H1 (cell line): ENCODE measurements around the gene CD69. TPM values are rescaled to one million over a fixed set of nuclear protein-coding genes. Genes with fewer than 3 reads are reported as not detected.

ENCODE experiments used
- CTCF ChIA-PET: fragments of 300-600 bp; sonication (Branson Sonifier 250); formaldehyde crosslinking; loops from one replicate; lab custom pipeline; 2021; ENCODE audit not compliant: partially characterized antibody; lab: Charles Lee
- POLR2A ChIA-PET: fragments of 300-600 bp; sonication (Branson Sonifier 250); formaldehyde crosslinking; loops from one replicate; lab custom pipeline; 2021; ENCODE audit warnings: inconsistent platforms; ENCODE audit not compliant: partially characterized antibody; lab: Charles Lee
- DNase-seq, 2 experiments: peaks; one replicate each; pipeline versions ENCODE4 v3.0.0 to v3.0.0-alpha.2; 2010 to 2022; ENCODE audit warnings: low spot score in 2 of 2, low read depth in 1 of 2, mixed read lengths in 1 of 2
- FAIRE-seq: peaks from 2 replicates; lab custom pipeline; 2011; peaks lifted over from hg19 to GRCh38; lab: Jason Lieb, UNC
- H2AFZ ChIP-seq: 2 replicates; pipeline ENCODE4 v1.8.1; 2012; ENCODE audit warnings: low read length, inconsistent platforms
- H2AK5ac ChIP-seq: 2 replicates; pipeline ENCODE4 v1.6.1; 2013; ENCODE audit warnings: low read depth, low read length
- H2BK120ac ChIP-seq: replicated peaks from 2 replicates; pipeline ENCODE3; 2013; ENCODE audit warnings: low read depth, low read length, inconsistent platforms
- H2BK12ac ChIP-seq: 2 replicates; pipeline ENCODE4 v1.6.1; 2013; ENCODE audit warnings: low read depth, low read length
- H2BK15ac ChIP-seq: 2 replicates; pipeline ENCODE4 v1.6.1; 2013; ENCODE audit warnings: low read length
- H2BK20ac ChIP-seq: 2 replicates; pipeline ENCODE4 v1.6.1; 2013; ENCODE audit warnings: low read length
- H2BK5ac ChIP-seq: 2 replicates; pipeline ENCODE4 v1.6.1; 2013; ENCODE audit warnings: low read depth, low read length
- H3K14ac ChIP-seq: 2 replicates; pipeline ENCODE4 v1.6.1; 2013; ENCODE audit warnings: inconsistent platforms; ENCODE audit not compliant: insufficient read length
- H3K18ac ChIP-seq: 2 replicates; pipeline ENCODE4 v1.6.1; 2013; ENCODE audit warnings: low read length; ENCODE audit errors: extremely low read depth
- H3K23ac ChIP-seq: 2 replicates; pipeline ENCODE4 v1.6.1; 2013; ENCODE audit warnings: inconsistent platforms; ENCODE audit not compliant: insufficient read length
- H3K23me2 ChIP-seq: 2 replicates; pipeline ENCODE4 v1.6.1; 2013; ENCODE audit warnings: low read depth, low read length
- H3K27ac ChIP-seq: 2 replicates; pipeline ENCODE4 v1.6.1; 2011; ENCODE audit warnings: low read depth, low read length, inconsistent platforms
- H3K27me3 ChIP-seq, 4 experiments: replicated peaks in 1 of 4; 1 replicate in 1 of 4; 2 replicates in 3 of 4; pipeline versions ENCODE4 v1.6.1 to v1.8.1; 2011 to 2013; ENCODE audit warnings: low read length in 3 of 4, mild to moderate bottlenecking in 3 of 4, inconsistent platforms in 2 of 4, mixed read lengths in 2 of 4, moderate library complexity in 1 of 4; ENCODE audit not compliant: control insufficient read depth in 3 of 4, insufficient read depth in 3 of 4; ENCODE audit errors: extremely low read depth in 1 of 4
- H3K36me3 ChIP-seq, 4 experiments: 2 replicates each; pipeline versions ENCODE4 v1.6.1 to v1.8.1; 2011 to 2013; ENCODE audit warnings: mild to moderate bottlenecking in 4 of 4, low read length in 3 of 4, moderate library complexity in 2 of 4, control low read depth in 1 of 4, inconsistent platforms in 1 of 4; ENCODE audit not compliant: insufficient read depth in 4 of 4, control insufficient read depth in 2 of 4
- H3K4ac ChIP-seq: replicated peaks from 2 replicates; pipeline ENCODE3; 2013; ENCODE audit warnings: low read length, low read depth, mixed read lengths, inconsistent platforms; ENCODE audit not compliant: insufficient read length
- H3K4me1 ChIP-seq, 4 experiments: replicated peaks in 1 of 4; 1 replicate in 1 of 4; 2 replicates in 3 of 4; pipeline versions ENCODE4 v1.6.1 to v1.8.1; 2011 to 2013; ENCODE audit warnings: low read length in 3 of 4, inconsistent platforms in 2 of 4, mixed read lengths in 1 of 4; ENCODE audit not compliant: insufficient read depth in 4 of 4, control insufficient read depth in 3 of 4
- H3K4me2 ChIP-seq, 2 experiments: 2 replicates each; pipeline versions ENCODE4 v1.6.1 to v1.8.1; 2011 to 2013; ENCODE audit warnings: low read depth in 2 of 2, low read length in 2 of 2, control low read depth in 1 of 2, inconsistent platforms in 1 of 2, mild to moderate bottlenecking in 1 of 2; ENCODE audit not compliant: insufficient read depth in 1 of 2
- H3K4me3 ChIP-seq, 4 experiments: fragments of 200-600, 300-600 bp in 1 of 4; sonication (generic), shearing (Covaris generic), sonication (Bioruptor Twin) in 1 of 4; 2 replicates each; pipeline versions ENCODE4 v1.5.1 to v1.8.1; 2011 to 2016; ENCODE audit warnings: low read length in 4 of 4, low read depth in 3 of 4, control low read depth in 2 of 4, inconsistent platforms in 2 of 4, mild to moderate bottlenecking in 2 of 4, mixed read lengths in 1 of 4, moderate library complexity in 1 of 4; ENCODE audit not compliant: insufficient read depth in 2 of 4; ENCODE audit errors: extremely low read depth in 1 of 4
- H3K56ac ChIP-seq: replicated peaks from 2 replicates; pipeline ENCODE3; 2013; ENCODE audit warnings: low read depth, mild to moderate bottlenecking, mixed read lengths, low read length, inconsistent platforms; ENCODE audit not compliant: insufficient read length
- H3K79me1 ChIP-seq: 2 replicates; pipeline ENCODE4 v1.6.1; 2013; ENCODE audit warnings: low read depth, low read length, control low read depth
- H3K79me2 ChIP-seq, 2 experiments: 2 replicates each; pipeline versions ENCODE4 v1.6.1 to v1.8.1; 2012 to 2013; ENCODE audit warnings: low read length in 2 of 2, mild to moderate bottlenecking in 2 of 2, inconsistent platforms in 1 of 2; ENCODE audit not compliant: insufficient read depth in 2 of 2, control insufficient read depth in 1 of 2
- H3K9ac ChIP-seq, 4 experiments: replicated peaks in 1 of 4; 1 replicate in 1 of 4; 2 replicates in 3 of 4; pipeline versions ENCODE4 v1.6.1 to v1.8.1; 2011 to 2013; ENCODE audit warnings: low read depth in 3 of 4, low read length in 3 of 4, control low read depth in 2 of 4, mild to moderate bottlenecking in 2 of 4, moderate library complexity in 2 of 4, inconsistent platforms in 1 of 4; ENCODE audit errors: extremely low read depth in 1 of 4
- H3K9me3 ChIP-seq, 2 experiments: 2 replicates each; pipeline versions ENCODE4 v1.6.1 to v1.8.1; 2012 to 2013; ENCODE audit warnings: mild to moderate bottlenecking in 2 of 2, moderate library complexity in 2 of 2, control low read depth in 1 of 2, inconsistent platforms in 1 of 2, low read depth in 1 of 2, low read length in 1 of 2, mixed read lengths in 1 of 2; ENCODE audit not compliant: insufficient read depth in 2 of 2
- H4K20me1 ChIP-seq, 2 experiments: replicated peaks in 1 of 2; 2 replicates each; pipeline versions ENCODE3 to v1.8.1; 2011 to 2013; ENCODE audit warnings: inconsistent platforms in 2 of 2, low read length in 2 of 2, mild to moderate bottlenecking in 1 of 2; ENCODE audit not compliant: insufficient read depth in 2 of 2, control insufficient read depth in 1 of 2
- H4K5ac ChIP-seq: 2 replicates; pipeline ENCODE4 v1.6.1; 2013; ENCODE audit warnings: low read length, low read depth, mixed read lengths, inconsistent platforms; ENCODE audit not compliant: insufficient read length
- H4K8ac ChIP-seq: 2 replicates; pipeline ENCODE4 v1.8.0; 2013; ENCODE audit warnings: mild to moderate bottlenecking, moderate library complexity, low read length, inconsistent platforms; ENCODE audit not compliant: insufficient read depth; ENCODE audit errors: extremely low read depth
- H4K91ac ChIP-seq: replicated peaks from 2 replicates; pipeline ENCODE3; 2013; ENCODE audit warnings: low read length, mixed read lengths, inconsistent platforms; ENCODE audit not compliant: insufficient read length
- BACH1 ChIP-seq: IDR thresholded peaks from 2 replicates; pipeline ENCODE4 v1.6.1; 2012; ENCODE audit warnings: low read length, improper control_type of control experiment
- CREB1 ChIP-seq: IDR thresholded peaks from 2 replicates; pipeline ENCODE4 v1.6.1; 2012; ENCODE audit warnings: inconsistent platforms
- NANOG ChIP-seq: IDR thresholded peaks from 2 replicates; pipeline ENCODE4 v1.6.1; 2011; ENCODE audit warnings: low read length, low read depth, mild to moderate bottlenecking, inconsistent platforms; ENCODE audit not compliant: insufficient read depth, poor library complexity, severe bottlenecking
- RBBP5 ChIP-seq: IDR thresholded peaks from 2 replicates; pipeline ENCODE4 v1.7.1; 2012; ENCODE audit warnings: low read depth, mild to moderate bottlenecking, inconsistent platforms, low read length, moderate library complexity, borderline replicate concordance
- TBP ChIP-seq: IDR thresholded peaks from 2 replicates; pipeline ENCODE4 v1.6.1; 2011; ENCODE audit warnings: low read depth, low read length, improper control_type of control experiment
- WGBS, 2 experiments: shearing (Covaris generic) in 1 of 2; methylation state at CpG; one replicate each; pipeline versions ENCODE4 v1.1.6 to v1.1.7; 2013 to 2015; ENCODE audit warnings: low lambda C conversion rate in 2 of 2, mixed read lengths in 2 of 2, inconsistent platforms in 1 of 2, low coverage in 1 of 2, missing lambda C conversion rate in 1 of 2; ENCODE audit not compliant: insufficient replicate concordance in 2 of 2, insufficient coverage in 1 of 2, insufficient read length in 1 of 2; ENCODE audit errors: extremely low coverage in 1 of 2, missing lambda C conversion rate in 1 of 2; 5-methylcytosine and 5-hydroxymethylcytosine counted together
- polyA plus RNA-seq, 7 experiments: library from polyadenylated mRNA; depleted of rRNA in 3 of 7; stranded (reverse) in 5 of 7; unstranded in 2 of 7; fragments of >200 nt in 5 of 7; fragments of 200-250 nt in 2 of 7; gene quantifications; 1 replicate in 5 of 7; 2 replicates in 1 of 7; 4 replicates in 1 of 7; pipeline versions ENCODE4 v1.2.1 to v1.2.3, GENCODE V29; 2011 to 2013; ENCODE audit warnings: missing spikeins in 2 of 7, mixed read lengths in 2 of 7
- total RNA-seq: library from RNA; stranded (reverse); fragmentation: NEBNext Ultra II Directional; extraction: Animal tissue kit (Norgen Biotek cat#: 25700); gene quantifications from 2 replicates; pipeline ENCODE4 v1.2.1, GENCODE V29; 2021

CD69 gene
- total and polyA plus RNA-seq, 2 of the 8 experiments (the other 6 are each of a cell fraction or from before 2014, with no cell fraction given) = not detected

DNA sequence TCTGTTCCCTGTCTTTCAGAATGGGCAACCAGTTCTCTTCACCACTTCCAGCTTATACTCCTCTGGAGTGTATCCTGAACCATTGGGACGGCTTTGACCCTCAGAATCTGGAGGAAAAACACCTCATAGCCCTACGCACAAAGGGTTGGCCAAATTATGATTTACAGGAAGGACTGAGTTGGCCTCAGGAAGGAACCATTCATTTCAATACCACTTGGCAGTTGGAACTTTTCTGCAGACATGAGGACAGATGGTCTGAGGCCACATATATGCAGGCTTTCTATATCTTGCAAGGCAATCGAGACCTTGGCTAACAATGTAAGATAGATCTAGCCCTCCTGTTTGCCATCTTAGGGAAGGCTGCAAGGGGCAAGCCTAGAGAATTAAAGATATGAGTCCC is 51.8 kb downstream of the CD69 start:
- Histone ChIP-seq H3K23me2 (no peaks in the 10 kb centered on the region), H2BK15ac (no peak overlapping the region), H3K23ac (no peak overlapping the region), H2BK20ac (no peak overlapping the region), H4K8ac (no peak overlapping the region), H3K27ac (no peak overlapping the region), H2BK5ac (no peak overlapping the region), H4K20me1 (no peaks in the 10 kb centered on the region), H3K27me3 (no peaks in the 10 kb centered on the region), H2BK12ac (no peak overlapping the region), H3K79me2 (no peaks in the 10 kb centered on the region), H2AK5ac (no peak overlapping the region), H3K9ac (no peak overlapping the region), H3K36me3 (no peaks in the 10 kb centered on the region), H3K4ac (no peak overlapping the region), H3K4me2 (no peak overlapping the region), H3K14ac (no peak overlapping the region), H3K56ac (no peak overlapping the region), H3K4me3 (no peak overlapping the region), H3K9me3 (0 out of 4 replicates have a peak, but pooled peaks cover 0 to 3% of the 10 kb centered on the region in 2 experiments), H3K79me1 (no peaks in the 10 kb centered on the region), H2BK120ac (no peak overlapping the region), H2AFZ (no peak overlapping the region), H3K4me1 (peaks cover 0 to 2% (median 0%) of the 10 kb centered on the region in 4 experiments; a peak in 1 of 7 replicates), H4K91ac (no peak overlapping the region), H4K5ac (no peak overlapping the region), H3K18ac (no peak overlapping the region)
- TF ChIP-seq CREB1 (no peak), RBBP5 (no peak), BACH1 (no peak), TBP (no peak), NANOG (no peak)
- 94% methylated on average over 3 of the region's 3 CpGs; no CpG with 5 or more reads in 1 of the 2 experiments for WGBS, 2 experiments
- POLR2A ChIA-PET = interaction anchor here (1.0 kb wide), 1 partner anchor 8 kb away, joined by 3 read pairs; no protein-coding TSS in a partner anchor
- DNase-seq (no peak), FAIRE-seq (no peak)
- CTCF ChIA-PET = interaction anchor here (0.7 to 6.1 kb wide), 27 partner anchors 8 to 359 kb away, joined by 3 to 62 read pairs (median 4); no protein-coding TSS in a partner anchor
